ENCODE results near the gene KRTAP12-1.

KRTAP12-1 gene

GRCh38 chr21:44653123-44653522 lies 28.8 kb downstream of the KRTAP12-1 start:
- no peaks in the 10 kb centered on the region for H3K4me1 ChIP-seq (ENCODE audit: insufficient read depth, low read length, poor library complexity, severe bottlenecking)
- no peaks in the 10 kb centered on the region for H3K27me3 ChIP-seq (ENCODE audit: insufficient read depth, low read length, poor library complexity, severe bottlenecking)
- no peaks in the 10 kb centered on the region for H3K36me3 ChIP-seq (ENCODE audit: insufficient read depth, low read length)
- TF ChIP-seq, protein P1, sequence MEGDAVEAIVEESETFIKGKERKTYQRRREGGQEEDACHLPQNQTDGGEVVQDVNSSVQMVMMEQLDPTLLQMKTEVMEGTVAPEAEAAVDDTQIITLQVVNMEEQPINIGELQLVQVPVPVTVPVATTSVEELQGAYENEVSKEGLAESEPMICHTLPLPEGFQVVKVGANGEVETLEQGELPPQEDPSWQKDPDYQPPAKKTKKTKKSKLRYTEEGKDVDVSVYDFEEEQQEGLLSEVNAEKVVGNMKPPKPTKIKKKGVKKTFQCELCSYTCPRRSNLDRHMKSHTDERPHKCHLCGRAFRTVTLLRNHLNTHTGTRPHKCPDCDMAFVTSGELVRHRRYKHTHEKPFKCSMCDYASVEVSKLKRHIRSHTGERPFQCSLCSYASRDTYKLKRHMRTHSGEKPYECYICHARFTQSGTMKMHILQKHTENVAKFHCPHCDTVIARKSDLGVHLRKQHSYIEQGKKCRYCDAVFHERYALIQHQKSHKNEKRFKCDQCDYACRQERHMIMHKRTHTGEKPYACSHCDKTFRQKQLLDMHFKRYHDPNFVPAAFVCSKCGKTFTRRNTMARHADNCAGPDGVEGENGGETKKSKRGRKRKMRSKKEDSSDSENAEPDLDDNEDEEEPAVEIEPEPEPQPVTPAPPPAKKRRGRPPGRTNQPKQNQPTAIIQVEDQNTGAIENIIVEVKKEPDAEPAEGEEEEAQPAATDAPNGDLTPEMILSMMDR (conservative IDR thresholded peaks at IDR 0.05; ENCODE audit: low read length) = no peak
- TF ChIP-seq EZH2phosphoT487 (IDR thresholded peaks at IDR 0.05; ENCODE audit: borderline replicate concordance) = no peak
- H2AFZ ChIP-seq (ENCODE audit: low read length) = no peak overlapping the region
- no peaks in the 10 kb centered on the region for H3K79me2 ChIP-seq (ENCODE audit: insufficient read depth, low read length)
- H3K9me2 ChIP-seq (replicated peaks; ENCODE audit: low read depth, low read length) = no peaks in the 10 kb centered on the region
- H3F3A ChIP-seq (ENCODE audit: low read depth) = no peaks in the 10 kb centered on the region
- no peak overlapping the region for H3K4me2 ChIP-seq (ENCODE audit: low read depth, low read length, poor library complexity, severe bottlenecking)
- no peaks in the 10 kb centered on the region for H4K20me1 ChIP-seq (ENCODE audit: insufficient read depth, low read length, poor library complexity, severe bottlenecking)
- H3K4me3 ChIP-seq (ENCODE audit: low read length, poor library complexity, severe bottlenecking) = no peak overlapping the region
- H3K9me3 ChIP-seq (ENCODE audit: insufficient read depth, low read depth, low read length) = peaks cover 5% of the 10 kb centered on the region; the same call in 1 of the 2 replicates
- H3K9ac ChIP-seq (ENCODE audit: low read depth, low read length, poor library complexity, severe bottlenecking) = no peak overlapping the region

DNA sequence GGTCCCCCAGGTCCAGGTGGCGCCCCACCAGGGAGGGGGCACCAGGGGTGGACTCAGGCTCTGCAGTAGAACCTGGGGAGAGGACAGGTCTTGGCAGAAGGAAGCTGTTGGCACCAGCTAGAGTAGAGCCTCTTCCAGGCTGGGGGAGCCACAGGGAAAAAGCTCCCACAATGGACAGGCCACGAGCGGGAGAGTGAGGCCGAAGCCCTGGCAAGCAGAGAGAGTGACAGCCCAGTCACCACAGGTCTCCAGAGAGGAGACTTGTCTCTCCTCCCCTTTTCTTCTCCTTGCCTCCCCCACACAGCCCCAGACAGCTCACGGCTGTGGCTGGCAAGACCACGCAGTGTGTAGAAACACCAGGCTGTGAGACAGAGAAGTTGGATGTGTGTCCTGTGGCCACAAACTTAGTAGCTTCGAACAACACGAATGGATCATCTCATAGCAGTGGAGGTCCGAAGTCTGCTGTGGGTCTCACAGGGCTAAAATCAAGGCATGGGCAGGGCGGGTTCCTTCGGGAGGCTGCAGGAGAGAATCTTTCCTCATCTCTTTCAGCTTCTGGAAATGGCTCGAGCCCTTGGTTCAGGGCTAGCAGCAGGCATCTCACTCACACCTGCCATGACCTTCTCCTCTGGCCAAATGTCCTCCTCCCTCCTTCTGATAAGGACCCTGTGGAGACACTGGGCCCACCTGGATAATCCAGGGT lies 30.8 kb downstream of the KRTAP12-1 start:
- TF ChIP-seq, protein P1 (conservative IDR thresholded peaks at IDR 0.05; ENCODE audit: low read length) = no peak
- Histone ChIP-seq H4K20me1 (ENCODE audit: insufficient read depth, low read length, poor library complexity, severe bottlenecking) (no peaks in the 10 kb centered on the region), H3K9me2 (replicated peaks; ENCODE audit: low read depth, low read length) (no peaks in the 10 kb centered on the region), H3K27me3 (ENCODE audit: insufficient read depth, low read length, poor library complexity, severe bottlenecking) (no peaks in the 10 kb centered on the region), H3K4me1 (ENCODE audit: insufficient read depth, low read length, poor library complexity, severe bottlenecking) (no peaks in the 10 kb centered on the region), H3K4me3 (ENCODE audit: low read length, poor library complexity, severe bottlenecking) (no peak overlapping the region), H3K4me2 (ENCODE audit: low read depth, low read length, poor library complexity, severe bottlenecking) (no peak overlapping the region), H2AFZ (ENCODE audit: low read length) (no peak overlapping the region), H3K79me2 (ENCODE audit: insufficient read depth, low read length) (no peaks in the 10 kb centered on the region), H3K9me3 (ENCODE audit: insufficient read depth, low read depth, low read length) (peaks cover 1% of the 10 kb centered on the region; the same call in 1 of the 2 replicates), H3K36me3 (ENCODE audit: insufficient read depth, low read length) (no peaks in the 10 kb centered on the region), H3F3A (ENCODE audit: low read depth) (no peaks in the 10 kb centered on the region), H3K9ac (ENCODE audit: low read depth, low read length, poor library complexity, severe bottlenecking) (no peak overlapping the region)

- H3K9me3 ChIP-seq (ENCODE audit: insufficient read depth, low read depth, low read length) = no peaks in the 10 kb centered on the region; the same call in 1 of the 2 replicates
- TF ChIP-seq, protein P1 (conservative IDR thresholded peaks at IDR 0.05; ENCODE audit: low read length) = no peak
- TF ChIP-seq EZH2phosphoT487 (IDR thresholded peaks at IDR 0.05; ENCODE audit: borderline replicate concordance) = no peak
- no peaks in the 10 kb centered on the region for H3F3A ChIP-seq (ENCODE audit: low read depth)
- H2AFZ ChIP-seq (ENCODE audit: low read length) = no peak overlapping the region
- H3K36me3 ChIP-seq (ENCODE audit: insufficient read depth, low read length) = no peaks in the 10 kb centered on the region
- H3K79me2 ChIP-seq (ENCODE audit: insufficient read depth, low read length) = no peaks in the 10 kb centered on the region
- no peak overlapping the region for H3K9ac ChIP-seq (ENCODE audit: low read depth, low read length, poor library complexity, severe bottlenecking)
- no peaks in the 10 kb centered on the region for H4K20me1 ChIP-seq (ENCODE audit: insufficient read depth, low read length, poor library complexity, severe bottlenecking)
- no peaks in the 10 kb centered on the region for H3K9me2 ChIP-seq (replicated peaks; ENCODE audit: low read depth, low read length)
- no peak overlapping the region for H3K4me3 ChIP-seq (ENCODE audit: low read length, poor library complexity, severe bottlenecking)
- no peaks in the 10 kb centered on the region for H3K4me1 ChIP-seq (ENCODE audit: insufficient read depth, low read length, poor library complexity, severe bottlenecking)
- no peaks in the 10 kb centered on the region for H3K27me3 ChIP-seq (ENCODE audit: insufficient read depth, low read length, poor library complexity, severe bottlenecking)
- H3K4me2 ChIP-seq (ENCODE audit: low read depth, low read length, poor library complexity, severe bottlenecking) = no peak overlapping the region
Measured at GRCh38 chr21:44650265-44650972, 31.5 kb downstream of the KRTAP12-1 start.
